ENCODE results near the gene COX6A2.

The COX6A2 gene

DNA sequence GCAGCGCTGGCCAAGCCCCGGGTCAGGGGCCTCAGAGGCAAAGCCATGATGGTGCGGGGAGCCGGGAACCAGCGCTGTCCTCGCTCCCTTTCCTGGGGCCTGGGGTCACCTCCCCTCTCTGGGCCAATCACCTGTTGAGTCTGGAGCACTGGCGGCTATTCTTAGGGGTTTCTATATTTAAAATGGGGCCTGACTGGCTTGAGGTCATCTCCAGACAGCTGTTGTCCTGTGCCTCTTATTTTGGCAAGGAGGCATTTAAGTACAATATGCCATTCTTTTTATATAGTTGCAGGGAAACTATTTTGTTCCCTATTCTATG is at the start of gene COX6A2:
Gene COX6A2 (minus strand): TSS at position 82 of the 319 bp plus-strand sequence. CDS start 35 bp downstream, at position 47.
- no peak for DNase-seq

DNA sequence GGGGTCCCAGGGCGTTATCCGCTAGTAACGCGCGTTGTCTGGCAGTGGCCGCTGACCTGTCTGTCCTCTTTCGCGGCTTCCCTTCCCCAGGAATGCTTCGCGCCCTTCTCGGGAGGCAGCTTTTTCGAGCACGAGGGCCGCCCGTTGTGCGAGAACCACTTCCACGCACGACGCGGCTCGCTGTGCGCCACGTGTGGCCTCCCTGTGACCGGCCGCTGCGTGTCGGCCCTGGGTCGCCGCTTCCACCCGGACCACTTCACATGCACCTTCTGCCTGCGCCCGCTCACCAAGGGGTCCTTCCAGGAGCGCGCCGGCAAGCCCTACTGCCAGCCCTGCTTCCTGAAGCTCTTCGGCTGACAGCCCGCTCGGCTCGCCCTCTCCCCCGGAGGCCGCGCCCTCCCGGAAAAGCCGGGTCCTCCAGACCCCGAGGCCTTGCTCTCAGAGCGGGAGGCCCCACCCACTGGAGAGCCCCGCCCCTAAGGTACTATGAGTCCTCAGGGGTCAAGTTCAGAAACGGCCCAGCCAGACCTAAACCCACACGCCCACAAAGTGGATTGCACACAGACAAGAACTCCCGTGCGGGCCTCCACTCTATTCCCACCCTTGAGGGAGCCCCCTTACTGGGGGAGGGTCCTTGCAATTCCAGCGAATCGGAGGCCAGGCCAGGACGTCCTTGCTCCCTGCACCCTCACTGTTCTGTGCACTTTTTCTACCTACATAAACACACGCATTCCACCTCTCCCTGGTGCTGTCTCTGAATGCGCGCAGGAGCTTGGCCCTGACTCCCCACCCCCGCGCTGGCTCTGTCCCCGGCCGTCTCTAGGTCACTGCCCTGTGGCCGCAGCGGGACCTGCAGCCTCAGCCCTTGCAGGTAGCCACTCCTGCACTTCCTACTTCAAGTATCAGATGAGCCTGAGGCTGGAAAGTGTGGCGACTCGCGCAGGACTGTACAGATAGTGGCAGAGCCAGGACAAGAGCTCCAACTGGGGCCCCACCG is 49.4 kb upstream of the COX6A2 start:
- no peak for DNase-seq

DNA sequence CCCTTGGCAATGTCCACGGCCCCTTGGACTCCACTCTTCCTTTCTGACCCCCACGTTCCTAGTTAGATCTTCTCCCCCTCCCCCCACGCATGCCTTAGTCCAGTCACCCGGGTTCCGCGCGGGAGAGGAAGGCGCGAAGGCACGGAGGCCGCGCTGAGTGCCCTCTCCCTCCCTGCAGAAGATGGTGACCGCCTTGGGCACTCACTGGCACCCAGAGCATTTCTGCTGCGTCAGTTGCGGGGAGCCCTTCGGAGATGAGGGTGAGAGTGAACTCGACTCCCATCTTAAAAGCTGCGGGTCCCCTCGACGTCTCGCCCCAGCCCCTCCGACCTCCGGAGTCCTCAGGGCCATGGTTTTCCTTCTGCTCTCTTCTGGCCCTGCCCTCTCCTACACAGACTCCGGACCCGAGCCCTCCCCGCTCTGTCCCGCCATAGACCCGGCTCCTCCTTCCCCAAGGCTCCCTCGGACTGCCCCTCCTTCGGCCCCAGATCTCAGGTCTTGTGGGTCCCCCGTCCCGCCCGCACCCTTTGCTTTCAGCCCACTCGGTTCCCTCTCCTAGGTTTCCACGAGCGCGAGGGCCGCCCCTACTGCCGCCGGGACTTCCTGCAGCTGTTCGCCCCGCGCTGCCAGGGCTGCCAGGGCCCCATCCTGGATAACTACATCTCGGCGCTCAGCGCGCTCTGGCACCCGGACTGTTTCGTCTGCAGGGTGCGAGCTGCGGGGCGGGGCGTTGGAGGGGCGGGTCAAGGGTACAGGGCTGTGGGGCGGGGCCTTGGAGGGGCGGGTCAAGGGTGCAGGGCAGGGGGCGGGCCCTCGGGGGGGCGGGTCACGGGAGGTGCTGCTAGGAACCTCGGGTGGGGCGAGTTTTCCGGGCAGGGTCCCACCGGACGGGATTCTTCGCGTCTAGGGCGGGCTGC is 48.4 kb upstream of the COX6A2 start:
- no peak for DNase-seq

DNA sequence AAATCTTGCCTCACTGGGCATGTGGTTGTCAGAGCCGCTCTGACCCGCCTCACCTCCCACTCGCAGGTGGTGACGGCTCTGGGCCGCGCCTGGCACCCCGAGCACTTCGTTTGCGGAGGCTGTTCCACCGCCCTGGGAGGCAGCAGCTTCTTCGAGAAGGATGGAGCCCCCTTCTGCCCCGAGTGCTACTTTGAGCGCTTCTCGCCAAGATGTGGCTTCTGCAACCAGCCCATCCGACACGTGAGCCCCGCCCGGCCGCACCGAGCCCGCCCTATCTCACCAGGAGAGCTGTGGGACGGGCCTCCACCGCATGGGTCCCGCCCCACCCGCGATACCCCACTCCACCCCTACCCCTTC is 47.8 kb upstream of the COX6A2 start:
- DNase-seq = no peak

DNA sequence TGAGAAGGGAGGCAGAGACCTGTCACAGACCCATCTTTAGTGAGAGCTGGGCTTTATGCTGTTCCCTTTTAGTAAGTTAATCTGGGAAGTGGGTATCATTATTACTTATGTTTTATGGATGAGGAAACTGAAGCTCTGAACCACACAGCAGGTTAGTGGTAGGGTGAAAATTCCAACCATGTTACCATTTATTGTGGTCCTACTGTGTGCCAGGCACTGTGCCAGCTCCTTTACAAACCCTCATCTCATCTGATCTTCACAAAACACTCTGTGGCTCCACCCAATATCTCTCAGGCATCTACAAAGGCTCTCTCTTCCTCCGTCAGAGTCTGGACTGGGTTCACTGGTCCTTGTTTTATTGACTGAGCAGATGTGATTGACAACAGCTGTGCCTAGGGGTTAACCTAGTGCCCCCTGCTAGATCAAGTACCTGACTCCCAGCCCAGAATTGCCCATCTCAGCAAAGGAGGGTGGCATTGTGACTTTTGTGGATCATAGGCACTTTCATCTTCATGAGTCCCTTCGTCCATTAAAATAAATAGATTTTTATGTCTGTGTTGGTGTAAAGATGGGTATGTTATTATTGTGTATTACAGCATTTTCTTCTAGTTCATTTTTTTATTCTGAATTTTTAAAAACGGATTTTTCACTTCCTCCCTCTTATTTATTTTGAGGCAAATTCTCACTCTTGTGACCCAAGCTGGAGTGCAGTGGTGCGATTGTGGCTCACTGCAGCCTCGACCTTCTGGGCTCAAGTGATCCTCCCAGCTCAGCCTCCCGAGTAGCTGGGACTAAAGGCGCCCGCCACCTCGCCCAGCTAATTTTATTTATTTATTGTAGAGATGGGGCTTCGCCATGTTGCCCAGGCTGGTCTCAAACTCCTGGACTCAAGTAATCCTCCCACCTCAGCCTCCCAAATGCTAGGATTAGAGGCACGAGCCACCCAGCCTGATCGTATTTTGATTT is 46.9 kb upstream of the COX6A2 start:
- DNase-seq = no peak

DNA sequence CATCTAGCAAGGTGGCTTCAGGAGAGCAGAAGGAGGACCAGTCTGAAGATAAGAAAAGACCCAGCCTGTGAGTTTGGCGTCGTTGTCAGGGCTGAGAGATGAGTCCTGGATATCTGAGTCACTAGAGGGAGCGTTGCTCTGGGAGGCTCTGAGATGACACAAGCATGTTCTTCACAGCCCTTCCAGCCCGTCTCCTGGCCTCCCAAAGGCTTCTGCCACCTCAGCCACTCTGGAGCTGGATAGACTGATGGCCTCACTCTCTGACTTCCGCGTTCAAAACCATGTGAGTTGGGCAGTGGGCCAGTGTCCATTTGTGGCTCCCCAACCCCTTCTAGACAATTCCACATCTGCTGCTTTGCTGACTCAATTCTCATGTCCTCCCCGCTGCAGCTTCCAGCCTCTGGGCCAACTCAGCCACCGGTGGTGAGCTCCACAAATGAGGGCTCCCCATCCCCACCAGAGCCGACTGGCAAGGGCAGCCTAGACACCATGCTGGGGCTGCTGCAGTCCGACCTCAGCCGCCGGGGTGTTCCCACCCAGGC is 46.1 kb upstream of the COX6A2 start:
- no peak for DNase-seq

DNA sequence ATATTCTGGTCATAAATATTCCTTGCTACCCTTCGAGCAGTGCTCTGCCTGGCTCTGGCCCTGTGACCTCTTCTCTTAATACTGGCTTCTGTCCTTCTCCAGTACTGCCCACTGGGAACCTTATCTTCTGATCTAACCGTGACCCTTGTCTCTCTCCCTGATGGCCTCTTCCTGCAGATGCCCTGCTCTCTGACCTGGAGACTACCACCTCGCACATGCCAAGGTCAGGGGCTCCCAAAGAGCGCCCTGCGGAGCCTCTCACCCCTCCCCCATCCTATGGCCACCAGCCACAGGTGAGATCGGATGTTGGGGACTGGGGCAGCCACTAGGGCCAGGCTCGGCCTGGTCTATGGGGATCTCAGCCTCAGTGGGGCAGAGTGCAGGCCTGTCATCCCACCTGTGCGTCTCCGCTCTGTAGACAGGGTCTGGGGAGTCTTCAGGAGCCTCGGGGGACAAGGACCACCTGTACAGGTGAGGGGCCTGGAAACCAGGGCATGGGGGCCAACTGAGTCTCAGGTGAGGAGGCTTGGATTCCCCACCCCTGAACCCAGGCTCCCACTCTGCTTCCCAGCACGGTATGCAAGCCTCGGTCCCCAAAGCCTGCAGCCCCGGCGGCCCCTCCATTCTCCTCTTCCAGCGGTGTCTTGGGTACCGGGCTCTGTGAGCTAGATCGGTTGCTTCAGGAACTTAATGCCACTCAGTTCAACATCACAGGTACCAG is 45.3 kb upstream of the COX6A2 start:
- DNase-seq = no peak

DNA sequence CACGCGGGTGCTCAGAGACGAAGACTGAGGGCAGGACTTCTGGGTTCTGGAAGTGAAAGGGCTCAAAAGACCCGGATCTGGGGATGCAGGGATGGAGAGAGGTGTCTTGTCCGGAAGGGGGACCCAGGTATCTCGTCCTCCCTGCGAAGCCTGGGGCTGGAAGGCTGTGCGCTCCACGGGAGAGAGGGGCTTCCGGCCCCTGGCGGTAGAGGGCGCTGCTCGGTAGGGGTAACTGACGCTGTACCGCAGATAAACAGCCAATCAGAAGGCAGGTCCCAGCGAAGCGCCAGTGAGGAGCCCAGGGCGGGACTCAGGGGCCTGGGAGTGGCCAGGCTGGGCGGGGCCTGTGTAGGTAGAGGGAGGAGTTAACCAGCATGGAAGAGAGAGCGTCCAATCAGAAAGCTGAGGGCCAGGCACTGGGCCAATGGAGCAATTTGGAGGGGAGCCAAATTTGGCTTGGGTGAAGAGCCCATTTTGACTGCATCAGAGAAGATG is 44.6 kb upstream of the COX6A2 start:
- DNase-seq = no peak

DNA sequence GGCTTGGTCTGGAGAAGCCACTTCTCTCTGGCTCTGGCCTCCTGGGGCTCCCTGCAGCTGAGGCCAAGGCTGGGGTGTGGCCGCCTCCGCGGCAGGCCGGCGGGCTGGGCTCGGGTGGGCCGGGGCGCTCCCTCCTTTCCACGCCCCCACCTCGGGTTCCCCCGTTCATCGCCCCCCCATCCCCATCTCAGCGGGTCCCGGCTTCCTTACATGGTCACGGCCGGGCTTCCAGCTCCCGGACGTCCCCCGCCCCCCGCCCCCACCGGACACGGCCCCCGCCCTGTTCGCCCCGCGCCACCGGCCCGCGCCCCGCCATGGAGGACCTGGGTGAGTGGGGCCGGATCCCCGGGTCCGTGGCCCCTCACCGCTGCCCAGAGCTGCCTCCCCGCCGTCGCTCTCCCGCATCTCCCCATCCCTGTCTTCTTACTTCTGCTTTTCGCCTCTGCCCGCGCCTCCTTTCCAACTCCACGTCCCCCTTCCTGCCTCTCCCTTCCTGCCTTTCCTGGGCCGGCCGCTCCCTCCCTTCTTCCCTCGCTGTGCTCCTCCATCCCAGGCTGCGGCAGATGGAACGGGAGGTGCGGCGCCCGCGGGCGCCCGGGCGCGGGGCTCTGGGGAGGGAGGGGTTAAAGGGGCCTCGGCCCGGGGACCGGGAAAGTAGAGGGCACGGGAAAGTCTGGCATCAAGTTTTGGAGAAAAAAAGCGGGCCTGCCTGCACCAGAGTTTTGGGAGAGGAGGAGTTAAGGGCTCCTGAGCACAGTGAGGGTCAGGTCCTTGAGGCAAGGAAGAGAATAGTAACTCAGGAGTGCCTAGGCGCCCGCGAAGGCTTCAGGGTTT is 43.9 kb upstream of the COX6A2 start, which contains the start of gene TGFB1I1:
Gene TGFB1I1 (plus strand): TSS at position 278 of the 834 bp plus-strand sequence. CDS start 37 bp downstream, at position 315.
- no peak for DNase-seq

DNA sequence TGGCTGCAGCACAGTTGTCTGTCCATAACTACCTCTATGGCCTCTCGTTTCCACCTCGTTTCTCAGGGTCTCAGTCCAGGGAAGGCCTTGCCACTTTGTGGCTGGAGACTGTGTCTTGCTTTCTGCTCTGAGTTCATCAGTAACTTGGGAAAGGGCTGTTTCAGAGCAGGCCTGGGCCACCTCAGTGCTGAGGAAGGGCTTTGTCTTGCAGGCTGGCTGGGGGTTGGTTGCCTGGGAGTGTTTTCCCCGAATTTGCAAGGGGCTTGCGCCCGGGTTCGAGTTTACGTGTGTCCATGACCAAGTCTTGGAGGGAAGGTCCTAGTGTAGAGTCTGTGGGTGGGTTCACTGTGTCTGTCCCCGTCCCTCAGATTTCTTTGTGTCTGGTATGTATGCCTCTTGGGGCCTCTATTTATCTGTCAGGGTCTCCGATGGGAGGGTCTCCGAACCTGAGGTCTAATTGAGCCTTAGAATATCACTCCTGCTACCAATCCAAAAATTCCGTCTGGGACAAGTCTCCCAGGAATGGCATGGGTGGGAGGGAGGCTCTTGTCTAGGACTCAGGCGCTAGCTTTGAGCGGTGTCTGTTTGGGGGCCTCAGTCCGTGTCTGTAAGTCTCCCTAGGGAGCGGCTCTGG is 43.2 kb upstream of the COX6A2 start:
- DNase-seq = no peak

DNA sequence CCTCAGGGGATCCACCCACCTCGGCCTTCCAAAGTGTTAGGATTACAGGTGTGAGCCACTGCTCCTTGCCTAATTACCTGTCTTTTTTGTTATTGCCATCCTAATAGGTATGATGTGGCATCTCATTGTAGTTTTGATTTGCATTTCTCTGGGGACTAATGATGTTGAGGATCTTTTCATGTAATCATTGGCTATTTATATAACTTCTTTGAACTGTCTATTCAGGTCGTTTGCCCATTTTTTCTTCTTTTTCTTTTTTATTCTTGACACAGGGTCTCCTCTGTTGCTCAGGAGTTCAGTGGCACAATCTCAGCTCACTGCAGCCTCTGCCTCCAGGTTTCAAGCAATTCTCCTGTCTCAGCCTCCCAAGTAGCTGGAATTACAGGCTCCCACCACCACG is 42.5 kb upstream of the COX6A2 start:
- no peak for DNase-seq

DNA sequence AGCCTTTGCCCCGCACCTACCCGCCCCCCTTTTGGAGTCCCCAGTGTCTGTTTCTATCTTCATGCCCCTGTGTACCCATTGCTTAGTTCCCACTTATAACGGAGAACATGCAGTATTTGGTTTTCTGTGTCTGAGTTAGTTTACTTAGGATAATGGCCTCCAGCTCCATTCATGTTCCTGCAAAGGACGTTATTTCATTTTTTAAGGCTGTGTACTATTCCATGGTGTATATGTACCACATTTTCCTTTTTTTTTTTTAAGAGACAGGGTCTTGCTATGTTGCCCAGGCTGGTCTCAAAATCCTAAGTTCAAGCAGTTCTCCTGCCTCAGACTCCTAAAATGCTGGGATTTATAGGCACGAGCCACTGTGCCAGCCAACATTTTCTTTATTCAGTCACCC is 39.7 kb upstream of the COX6A2 start:
- no peak for DNase-seq

DNA sequence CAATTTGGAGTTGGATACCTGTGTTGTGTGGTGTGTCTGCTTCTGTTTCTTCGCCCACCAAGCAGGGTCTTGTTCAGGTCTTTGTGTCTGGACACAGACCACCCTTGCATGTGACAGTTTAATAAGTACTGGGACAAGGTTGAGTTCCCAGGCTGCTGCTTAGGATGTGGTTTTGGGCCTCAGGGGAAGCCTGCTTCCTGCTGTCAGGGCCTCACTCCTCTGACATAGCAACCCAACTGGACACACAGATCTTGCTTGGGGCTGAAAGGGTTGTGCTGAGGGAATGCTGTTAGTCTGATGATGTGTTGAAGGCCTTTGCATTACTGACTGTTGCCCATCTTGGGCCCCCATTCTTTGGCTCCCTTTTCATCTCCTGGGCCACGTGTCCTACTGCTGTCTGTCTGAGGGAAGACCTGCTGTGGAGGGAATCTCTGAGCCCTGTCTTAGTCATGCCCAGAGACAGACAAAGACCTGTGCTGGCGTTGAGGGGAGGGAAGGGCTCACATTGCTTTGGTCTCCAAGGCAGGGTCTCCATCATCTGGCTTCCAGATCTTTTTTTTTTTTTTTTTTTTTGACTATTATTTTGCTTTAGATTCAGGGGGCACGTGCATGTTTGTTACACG is 39.1 kb upstream of the COX6A2 start:
- no peak for DNase-seq

DNA sequence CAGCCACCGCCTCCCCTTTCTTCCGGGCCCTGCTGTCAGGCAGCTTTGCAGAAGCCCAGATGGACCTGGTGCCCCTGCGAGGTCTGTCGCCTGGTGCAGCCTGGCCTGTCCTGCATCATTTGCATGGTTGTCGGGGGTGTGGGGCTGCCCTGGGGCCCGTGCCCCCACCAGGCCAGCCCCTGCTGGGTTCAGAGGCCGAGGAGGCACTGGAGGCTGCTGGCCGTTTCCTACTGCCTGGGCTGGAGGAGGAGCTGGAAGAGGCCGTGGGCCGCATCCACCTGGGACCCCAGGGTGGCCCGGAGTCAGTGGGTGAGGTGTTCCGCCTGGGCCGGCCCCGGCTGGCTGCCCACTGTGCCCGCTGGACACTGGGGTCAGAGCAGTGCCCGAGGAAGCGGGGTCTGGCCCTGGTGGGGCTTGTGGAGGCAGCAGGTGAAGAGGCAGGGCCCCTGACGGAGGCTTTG is 38.3 kb upstream of the COX6A2 start:
- no peak for DNase-seq

DNA sequence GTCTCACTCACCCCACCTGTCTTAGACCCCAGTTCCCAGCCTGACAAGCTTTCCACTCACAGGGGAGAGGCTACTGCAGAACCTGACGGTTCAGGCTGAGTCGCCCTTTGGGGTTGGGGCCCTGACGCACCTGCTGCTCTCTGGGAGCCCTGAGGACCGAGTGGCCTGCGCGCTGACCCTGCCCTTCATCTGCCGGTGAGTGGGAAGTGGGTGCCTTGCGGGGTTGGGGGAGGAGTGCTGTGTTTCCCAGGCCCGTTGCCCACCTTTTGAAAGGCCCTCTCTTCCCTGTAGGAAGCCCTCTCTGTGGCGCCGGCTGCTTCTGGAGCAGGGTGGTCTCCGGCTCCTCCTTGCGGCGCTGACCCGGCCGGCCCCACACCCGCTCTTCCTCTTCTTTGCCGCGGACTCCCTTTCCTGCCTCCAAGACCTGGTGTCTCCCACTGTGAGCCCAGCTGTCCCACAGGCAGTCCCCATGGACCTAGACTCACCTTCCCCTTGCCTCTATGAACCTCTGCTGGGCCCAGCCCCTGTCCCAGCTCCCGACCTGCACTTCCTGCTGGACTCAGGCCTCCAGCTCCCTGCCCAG is 37.7 kb upstream of the COX6A2 start:
- DNase-seq = no peak

DNA sequence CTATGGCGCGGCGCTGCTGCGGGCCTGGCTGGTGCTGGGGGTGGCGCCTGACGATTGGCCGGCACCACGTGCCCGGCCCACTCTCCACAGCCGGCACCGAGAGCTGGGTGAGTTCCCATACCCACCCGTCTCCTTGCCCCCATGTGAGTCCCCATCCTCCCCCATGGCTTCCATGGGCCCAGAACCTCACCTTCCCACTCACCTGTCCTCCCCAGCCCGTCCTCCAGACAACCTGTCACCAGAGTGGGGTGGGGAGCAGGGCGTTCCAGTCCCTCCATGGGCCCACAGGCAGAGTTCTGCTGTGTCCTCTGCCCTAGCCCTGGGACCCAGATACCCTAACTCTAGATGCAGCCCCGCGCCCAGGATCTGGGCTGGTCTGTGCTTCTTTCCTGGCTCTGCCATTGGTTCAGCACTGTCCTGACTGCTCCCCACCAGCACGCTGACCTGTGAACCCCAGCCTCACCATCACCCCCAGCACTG is 36.7 kb upstream of the COX6A2 start:
- DNase-seq = no peak

DNA sequence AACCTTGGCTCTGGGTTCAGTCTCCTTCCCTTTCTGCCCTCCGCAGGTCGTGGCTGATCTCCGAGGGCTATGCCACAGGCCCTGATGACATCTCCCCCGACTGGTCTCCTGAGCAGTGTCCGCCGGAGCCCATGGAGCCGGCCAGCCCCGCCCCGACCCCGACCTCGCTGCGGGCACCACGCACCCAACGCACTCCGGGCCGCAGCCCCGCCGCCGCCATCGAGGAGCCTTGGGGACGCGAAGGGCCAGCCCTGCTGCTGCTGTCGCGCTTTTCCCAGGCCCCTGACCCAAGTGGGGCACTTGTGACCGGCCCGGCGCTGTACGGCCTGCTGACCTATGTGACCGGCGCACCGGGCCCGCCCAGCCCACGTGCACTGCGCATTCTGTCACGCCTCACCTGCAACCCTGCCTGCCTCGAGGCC is 36.2 kb upstream of the COX6A2 start:
- DNase-seq = no peak

DNA sequence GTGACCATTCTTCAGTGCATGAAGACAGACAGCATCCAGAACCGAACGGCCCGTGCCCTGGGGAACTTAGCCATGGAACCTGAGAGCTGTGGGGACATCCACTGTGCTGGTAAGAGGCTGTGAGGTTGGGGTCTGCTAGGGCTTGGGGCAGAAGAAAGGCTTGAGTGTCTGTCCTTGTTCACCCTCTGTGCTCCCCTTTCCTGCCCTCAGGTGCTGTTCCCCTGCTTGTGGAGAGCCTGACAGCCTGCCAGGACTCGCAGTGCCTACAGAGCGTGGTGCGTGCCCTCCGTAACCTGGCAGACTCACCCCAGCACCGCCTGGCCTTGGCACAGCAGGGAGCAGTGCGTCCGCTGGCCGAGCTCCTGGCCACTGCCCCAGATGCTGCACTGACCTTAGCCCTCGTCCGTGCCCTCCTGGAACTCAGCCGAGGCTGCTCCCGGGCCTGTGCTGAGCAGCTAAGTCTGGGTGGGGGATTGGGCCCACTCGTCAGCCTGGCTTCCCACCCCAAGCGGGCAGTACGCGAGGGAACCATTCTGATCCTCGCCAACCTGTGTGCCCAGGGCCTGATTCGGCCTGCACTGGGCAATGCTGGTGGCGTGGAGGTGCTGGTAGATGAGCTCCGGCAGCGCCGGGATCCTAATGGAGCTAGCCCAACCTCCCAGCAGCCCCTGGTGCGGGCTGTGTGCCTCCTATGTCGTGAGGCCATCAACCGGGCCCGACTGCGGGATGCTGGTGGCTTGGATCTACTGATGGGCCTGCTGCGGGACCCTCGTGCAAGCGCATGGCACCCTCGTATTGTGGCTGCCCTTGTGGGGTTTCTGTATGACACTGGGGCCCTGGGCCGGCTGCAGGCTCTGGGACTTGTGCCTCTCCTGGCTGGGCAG is 34.0 kb upstream of the COX6A2 start:
- DNase-seq = no peak
